ENCODE data around the gene C18orf54. TPM values are rescaled to one million over a fixed set of nuclear protein-coding genes. Genes with fewer than 3 reads are reported as not detected.

C18orf54 gene
- total RNA-seq, result 3.6 and 3.9 TPM in 2 replicates

DNA sequence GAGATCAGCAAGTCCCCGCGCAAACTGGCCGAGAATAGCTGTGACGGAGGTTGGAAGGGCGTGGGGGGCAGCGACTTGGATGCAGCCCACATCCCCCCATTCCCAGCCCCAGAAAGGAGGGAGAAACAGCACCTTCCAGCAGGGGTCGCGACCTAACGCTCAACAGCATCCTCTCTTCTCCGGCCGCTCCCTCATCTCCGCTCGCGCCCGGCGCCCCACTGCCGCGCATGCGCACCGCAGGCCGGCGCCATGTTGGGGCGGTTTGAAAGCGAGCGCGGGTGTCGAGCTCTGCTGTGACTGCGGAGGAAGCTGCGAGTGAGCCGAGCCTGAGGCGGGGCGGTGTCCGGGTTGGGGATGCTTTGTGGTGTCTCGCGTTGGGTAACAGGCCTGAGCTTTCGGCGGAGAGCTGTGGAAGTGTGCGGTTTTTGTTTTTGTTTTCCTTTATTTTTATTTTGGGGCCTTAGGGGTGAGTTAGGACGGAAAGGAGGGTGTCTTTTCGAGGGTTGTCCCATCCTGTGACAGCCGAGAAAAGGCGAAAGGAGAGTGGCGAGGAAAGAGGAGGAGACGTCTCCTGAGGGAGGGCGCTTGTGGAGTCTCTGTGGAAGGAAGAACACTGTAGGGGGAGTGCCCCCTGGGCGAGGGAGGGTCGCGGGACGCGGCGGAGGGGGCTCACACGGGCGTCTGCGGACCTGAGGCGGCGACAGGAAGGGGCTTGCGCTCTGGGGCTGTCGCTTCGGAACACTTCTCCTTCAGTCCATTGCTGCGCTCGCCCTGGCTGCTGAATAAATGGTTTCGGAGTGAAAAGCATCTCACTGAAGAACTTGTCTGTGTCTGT, at the start of gene C18orf54, which contains the start of gene STARD6:
Gene C18orf54, plus strand, starts transcription at position 247 of the 835 bp plus-strand sequence. CDS start 2,667 bp downstream, outside the sequence.
Gene STARD6, minus strand, starts transcription at position 199 of the 835 bp plus-strand sequence. CDS start 3,285 bp downstream, outside the sequence.

Other genes with a start within 250 kb of the C18orf54 start
- 49.3 and 64.2 TPM in 2 replicates for gene MBD2, start 133.2 kb upstream of the C18orf54 start, total RNA-seq
- gene POLI, start 88.4 kb upstream of the C18orf54 start, total RNA-seq, result 16.2 and 21.1 TPM in 2 replicates
- gene STARD6, start within 50 bp of the C18orf54 start, total RNA-seq, result 0.44 and 0.53 TPM in 2 replicates
- gene DYNAP, start 233.3 kb downstream of the C18orf54 start, total RNA-seq, result not detected in 2 replicates

All from aortic smooth muscle cell (primary cell).